ENCODE results near the gene OR13C3.
"Not testable (repeated sequence)": the region's sequence is repeated elsewhere in the genome, so short reads cannot be mapped to it uniquely, and the experiment has no call there.

The OR13C3 gene

GRCh38 chr9:104536756-104537155 lies at the start of gene OR13C3:
TSS of gene OR13C3 (minus strand) at chr9:104536856. CDS start at chr9:104536723, 133 bp downstream.
- in situ Hi-C loops (cut with MboI; ENCODE audit: low sequenced_read_pairs), result no loop called here

- in situ Hi-C loops (cut with MboI; ENCODE audit: low sequenced_read_pairs), result no loop called here
Measured at GRCh38 chr9:104580562-104580961, 43.9 kb upstream of the OR13C3 start.

GRCh38 chr9:104577263-104577662 lies 40.6 kb upstream of the OR13C3 start:
- in situ Hi-C loops (cut with MboI; ENCODE audit: low sequenced_read_pairs), result no loop called here

DNA sequence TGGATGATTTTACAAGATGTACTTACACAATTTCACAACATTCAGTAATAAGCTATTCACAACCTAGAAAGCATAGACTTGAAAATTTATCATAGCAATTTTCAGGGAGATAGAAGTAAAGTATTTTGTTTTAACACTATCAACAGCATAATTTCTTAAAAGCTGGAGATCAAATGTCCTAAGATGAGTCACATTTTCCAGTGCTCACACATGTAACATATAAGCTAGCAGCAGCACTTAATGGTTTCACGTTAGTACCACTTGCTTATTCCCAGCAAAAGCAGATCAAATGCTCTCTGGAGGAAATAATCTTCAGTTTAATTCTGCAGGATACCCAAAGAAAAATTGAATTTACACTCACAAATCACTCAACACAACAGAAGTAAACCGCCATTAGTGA lies 38.8 kb upstream of the OR13C3 start:
- in situ Hi-C loops (cut with MboI; ENCODE audit: low sequenced_read_pairs), result no loop called here

- in situ Hi-C loops (cut with MboI; ENCODE audit: low sequenced_read_pairs), result no loop called here
Measured at GRCh38 chr9:104572612-104573011, 36.0 kb upstream of the OR13C3 start.

DNA sequence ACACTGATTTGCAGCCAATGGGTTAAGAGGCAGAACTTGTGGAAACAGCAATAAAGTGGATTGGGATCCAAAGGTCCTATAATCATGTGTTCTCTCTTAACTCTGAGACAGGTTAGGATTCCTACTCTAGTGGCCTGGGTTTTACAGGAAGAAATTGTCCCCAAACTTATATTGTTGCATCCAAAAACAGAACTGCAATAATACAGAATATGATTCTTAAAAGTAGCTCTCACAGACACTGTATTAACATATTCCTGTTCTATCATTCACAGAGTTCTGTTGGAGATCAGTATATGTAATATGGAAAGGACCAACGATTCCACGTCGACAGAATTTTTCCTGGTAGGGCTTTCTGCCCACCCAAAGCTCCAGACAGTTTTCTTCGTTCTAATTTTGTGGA lies 32.2 kb upstream of the OR13C3 start, which contains the start of gene OR13C8:
Gene OR13C8, plus strand, starts transcription at position 301 of the 400 bp plus-strand sequence. Its CDS starts 0 bp downstream, at position 301.
- in situ Hi-C loops (cut with MboI; ENCODE audit: low sequenced_read_pairs), result no loop called here

DNA sequence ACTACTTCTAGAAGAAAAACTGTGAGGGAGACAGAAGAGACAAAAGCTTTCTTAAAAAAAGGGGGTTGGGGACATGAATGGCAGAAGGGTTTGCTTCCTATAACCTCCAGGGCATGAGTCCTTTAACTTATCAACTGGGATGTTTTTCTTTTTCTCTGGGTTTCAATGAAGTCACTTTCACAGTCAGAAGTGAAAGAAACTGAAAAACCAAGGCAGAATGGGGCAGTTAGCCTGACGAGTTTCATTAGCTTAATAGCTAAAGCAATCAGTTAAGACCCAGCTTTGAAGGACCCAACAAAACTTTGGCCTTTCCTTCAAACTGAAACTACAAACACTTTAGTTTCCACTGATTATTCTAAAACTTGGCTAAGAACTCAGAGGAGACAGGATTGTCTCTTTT lies 27.7 kb upstream of the OR13C3 start:
- in situ Hi-C loops (cut with MboI; ENCODE audit: low sequenced_read_pairs), result no loop called here

- in situ Hi-C loops (cut with MboI; ENCODE audit: low sequenced_read_pairs), result no loop called here
Measured at GRCh38 chr9:104556830-104557634, 20.4 kb upstream of the OR13C3 start.

DNA sequence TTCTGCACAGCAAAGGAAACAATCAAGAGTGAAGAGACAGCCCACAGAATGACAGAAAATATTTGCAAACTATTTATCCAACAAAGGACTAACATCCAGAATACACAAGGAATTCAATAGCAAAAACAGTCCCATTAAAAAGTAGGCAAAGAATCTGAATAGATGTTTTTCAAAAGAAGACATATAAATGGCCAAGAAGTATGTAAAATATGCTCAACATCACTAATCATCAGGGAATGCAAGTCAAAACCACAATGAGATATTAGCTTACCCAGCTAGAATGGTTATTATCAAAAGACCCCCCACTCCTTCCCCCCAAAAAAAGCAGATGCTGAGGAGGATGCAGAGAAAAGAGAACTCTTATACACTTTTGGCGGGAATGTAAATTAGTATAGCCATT lies 18.9 kb upstream of the OR13C3 start:
- in situ Hi-C loops (cut with MboI; ENCODE audit: low sequenced_read_pairs), result no loop called here

- in situ Hi-C loops (cut with MboI; ENCODE audit: low sequenced_read_pairs), result no loop called here
Measured at GRCh38 chr9:104553261-104553660, 16.6 kb upstream of the OR13C3 start.

GRCh38 chr9:104544644-104545043 lies 8.0 kb upstream of the OR13C3 start:
- in situ Hi-C loops (cut with MboI; ENCODE audit: low sequenced_read_pairs), result no loop called here

- in situ Hi-C loops (cut with MboI; ENCODE audit: low sequenced_read_pairs), result no loop called here
Measured at GRCh38 chr9:104539275-104539674, 2.6 kb upstream of the OR13C3 start.

- in situ Hi-C loops (cut with MboI; ENCODE audit: low sequenced_read_pairs), result no loop called here
Measured at GRCh38 chr9:104527109-104527508, 9.5 kb downstream of the OR13C3 start, which contains the start of gene OR13C4. TSS of gene OR13C4 (minus strand) at chr9:104527209. CDS start at chr9:104527209, 0 bp downstream.

GRCh38 chr9:104520241-104520640 lies 16.4 kb downstream of the OR13C3 start:
- in situ Hi-C loops (cut with MboI; ENCODE audit: low sequenced_read_pairs), result not testable (repeated sequence)

DNA sequence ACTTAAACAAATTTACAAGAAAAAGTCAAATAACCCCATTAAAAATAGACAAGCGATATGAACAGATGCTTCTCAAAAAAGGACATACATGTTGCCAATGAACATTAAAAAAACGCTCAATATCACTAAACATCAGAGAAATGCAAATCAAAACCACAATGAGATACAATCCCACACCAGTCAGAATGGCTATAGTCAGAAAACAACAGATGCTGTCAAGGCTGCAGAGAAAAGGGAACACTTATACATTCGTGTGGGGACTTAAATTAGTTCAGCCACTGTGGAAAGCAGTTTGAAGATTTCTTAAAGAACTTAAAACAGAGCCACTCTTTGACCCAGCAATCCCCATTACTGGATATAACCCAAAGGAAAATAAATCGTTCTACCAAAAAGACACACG lies 21.8 kb downstream of the OR13C3 start:
- in situ Hi-C loops (cut with MboI; ENCODE audit: low sequenced_read_pairs), result no loop called here

DNA sequence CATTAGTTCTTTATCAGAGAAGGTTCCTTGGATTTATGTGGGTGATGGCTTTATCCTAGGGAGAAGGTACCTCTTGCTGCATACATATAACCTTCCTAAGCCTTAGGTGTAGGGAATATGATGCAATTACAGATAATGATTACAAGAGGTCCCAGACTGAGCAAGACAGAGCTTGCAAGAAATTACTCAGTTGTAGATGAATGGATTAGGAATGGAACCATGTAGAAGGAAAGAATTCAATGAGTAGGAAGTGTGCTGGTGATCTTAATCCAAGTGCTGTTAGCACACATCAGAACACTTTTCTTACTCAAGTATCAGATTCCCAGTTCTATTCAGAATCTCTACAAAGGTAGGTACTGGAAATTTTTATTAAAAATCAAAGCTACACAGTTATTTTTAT lies 30.1 kb downstream of the OR13C3 start:
- in situ Hi-C loops (cut with MboI; ENCODE audit: low sequenced_read_pairs), result no loop called here

GRCh38 chr9:104503963-104504362 lies 32.7 kb downstream of the OR13C3 start, which contains the start of gene OR13F1:
TSS of gene OR13F1 (plus strand) at chr9:104504263. CDS start at chr9:104504263, 0 bp downstream.
- in situ Hi-C loops (cut with MboI; ENCODE audit: low sequenced_read_pairs), result no loop called here

DNA sequence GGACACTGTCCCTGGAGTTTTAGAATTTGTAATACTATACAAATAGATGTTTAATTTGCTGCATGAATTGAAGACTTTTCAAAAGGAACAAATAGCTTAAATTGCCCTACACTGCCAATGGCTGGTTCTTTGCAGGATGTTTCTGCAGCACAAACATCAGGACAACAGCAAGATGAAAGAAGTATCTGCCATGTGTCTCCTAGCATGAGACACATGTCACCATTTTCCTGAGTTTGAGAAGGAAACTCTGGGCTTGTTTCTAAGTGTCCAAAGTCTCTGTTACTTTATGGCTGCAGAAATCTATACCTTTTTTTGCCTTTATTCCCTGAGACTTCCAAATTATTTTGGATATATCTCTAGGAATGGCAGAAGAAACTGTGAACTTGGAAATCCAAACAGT lies 33.2 kb downstream of the OR13C3 start:
- in situ Hi-C loops (cut with MboI; ENCODE audit: low sequenced_read_pairs), result no loop called here

DNA sequence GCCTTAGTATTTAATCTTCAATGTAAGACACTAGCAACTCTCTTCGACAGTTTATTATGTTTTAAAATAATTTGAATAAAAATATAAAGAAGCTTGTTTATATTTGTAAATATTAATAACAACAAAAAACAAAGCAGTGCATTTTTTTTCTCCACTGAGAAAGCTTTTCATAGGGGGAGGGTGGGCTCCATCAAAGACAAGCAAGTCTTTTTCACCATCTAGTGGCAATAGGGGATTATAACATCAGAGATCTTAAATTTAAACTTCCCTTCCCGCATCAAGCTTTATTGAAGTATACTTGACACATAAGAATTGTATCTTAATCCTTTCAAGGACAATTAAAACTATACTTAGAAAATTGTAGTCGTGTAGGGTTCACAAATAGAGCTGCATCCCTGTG lies 41.8 kb downstream of the OR13C3 start:
- in situ Hi-C loops (cut with MboI; ENCODE audit: low sequenced_read_pairs), result no loop called here
